CD4-positive, alpha-beta memory T cell (primary cell): ENCODE data around the gene APMAP. TPM values are rescaled to one million over a fixed set of nuclear protein-coding genes. Genes with fewer than 3 reads are reported as not detected.

Experiments used
- CTCF ChIA-PET: fragments of 350-600 bp; sonication (Branson Sonifier 250); formaldehyde crosslinking; loops from one replicate; lab custom pipeline; 2021; ENCODE audit warnings: inconsistent platforms; ENCODE audit not compliant: partially characterized antibody; lab: Charles Lee
- POLR2A ChIA-PET: fragments of 350-600 bp; sonication (Branson Sonifier 250); formaldehyde crosslinking; loops from one replicate; lab custom pipeline; 2021; ENCODE audit not compliant: partially characterized antibody; lab: Charles Lee
- DNase-seq, 5 donors: peaks; one replicate each; pipeline versions ENCODE4 v3.0.0 to v3.0.0-alpha.2; 2020 to 2022; ENCODE audit warnings: mixed read lengths in 1 of 5
- H3K27ac ChIP-seq: one replicate; pipeline ENCODE4 v1.7.0; 2013; ENCODE audit warnings: low read depth, low read length
- H3K27me3 ChIP-seq: 2 replicates; pipeline ENCODE4 v1.7.0; 2013; ENCODE audit warnings: mild to moderate bottlenecking, low read length, moderate library complexity; ENCODE audit not compliant: insufficient read depth
- H3K36me3 ChIP-seq: 2 replicates; pipeline ENCODE4 v1.7.0; 2013; ENCODE audit warnings: mild to moderate bottlenecking, low read length, moderate library complexity; ENCODE audit not compliant: insufficient read depth
- H3K4me1 ChIP-seq: 2 replicates; pipeline ENCODE4 v1.7.0; 2013; ENCODE audit warnings: mild to moderate bottlenecking, low read length, moderate library complexity; ENCODE audit not compliant: insufficient read depth
- H3K4me3 ChIP-seq, 2 donors: one replicate each; pipeline ENCODE4 v1.7.0; 2013; ENCODE audit warnings: low read length in 2 of 2, mild to moderate bottlenecking in 1 of 2
- H3K9me3 ChIP-seq, 2 donors: one replicate each; pipeline ENCODE4 v1.7.0; 2013; ENCODE audit warnings: low read length in 2 of 2, control low read depth in 1 of 2; ENCODE audit not compliant: control insufficient read depth in 1 of 2
- H3K27ac Mint-ChIP-seq, 7 donors: one replicate each; pipeline ENCODE4 v1.8.0; 2020 to 2021; ENCODE audit warnings: mixed read lengths in 7 of 7, mild to moderate bottlenecking in 6 of 7, inconsistent platforms in 3 of 7, moderate library complexity in 3 of 7
- H3K27me3 Mint-ChIP-seq, 2 donors: one replicate each; pipeline ENCODE4 v1.8.0; 2020 to 2021; ENCODE audit warnings: mixed read lengths in 2 of 2
- H3K36me3 Mint-ChIP-seq, 2 donors: one replicate each; pipeline ENCODE4 v1.8.0; 2020 to 2021; ENCODE audit warnings: mixed read lengths in 2 of 2, inconsistent platforms in 1 of 2, mild to moderate bottlenecking in 1 of 2
- H3K4me1 Mint-ChIP-seq, 4 donors: one replicate each; pipeline ENCODE4 v1.8.0; 2020 to 2021; ENCODE audit warnings: mixed read lengths in 4 of 4, mild to moderate bottlenecking in 1 of 4
- H3K4me3 Mint-ChIP-seq, 8 donors: one replicate each; pipeline ENCODE4 v1.8.0; 2020 to 2021; ENCODE audit warnings: mixed read lengths in 8 of 8, mild to moderate bottlenecking in 7 of 8, moderate library complexity in 6 of 8, inconsistent platforms in 3 of 8
- H3K9me3 Mint-ChIP-seq, 8 donors: one replicate each; pipeline ENCODE4 v1.8.0; 2020 to 2021; ENCODE audit warnings: mixed read lengths in 8 of 8, mild to moderate bottlenecking in 5 of 8, inconsistent platforms in 3 of 8, moderate library complexity in 1 of 8
- intact Hi-C: fragments of 100-400 bp; cut with micrococcal nuclease; formaldehyde crosslinking; loops from one replicate; pipeline ENCODE4 v1.15.1; 2023
- polyA plus RNA-seq, 2 donors: library from polyadenylated mRNA; unstranded; fragments of 300-500 nt; fragmentation: Illumina TruSeq; gene quantifications; one replicate each; pipeline ENCODE4 v1.2.3, GENCODE V29; 2021
- total RNA-seq, 2 experiments: library from RNA; stranded (reverse); gene quantifications; one replicate each; pipeline ENCODE4 v1.2.3, GENCODE V29; 2021

Gene APMAP
- total and polyA plus RNA-seq, 4 experiments from 2014 or later, result 48.4 to 130 (median 60.4) TPM

DNA sequence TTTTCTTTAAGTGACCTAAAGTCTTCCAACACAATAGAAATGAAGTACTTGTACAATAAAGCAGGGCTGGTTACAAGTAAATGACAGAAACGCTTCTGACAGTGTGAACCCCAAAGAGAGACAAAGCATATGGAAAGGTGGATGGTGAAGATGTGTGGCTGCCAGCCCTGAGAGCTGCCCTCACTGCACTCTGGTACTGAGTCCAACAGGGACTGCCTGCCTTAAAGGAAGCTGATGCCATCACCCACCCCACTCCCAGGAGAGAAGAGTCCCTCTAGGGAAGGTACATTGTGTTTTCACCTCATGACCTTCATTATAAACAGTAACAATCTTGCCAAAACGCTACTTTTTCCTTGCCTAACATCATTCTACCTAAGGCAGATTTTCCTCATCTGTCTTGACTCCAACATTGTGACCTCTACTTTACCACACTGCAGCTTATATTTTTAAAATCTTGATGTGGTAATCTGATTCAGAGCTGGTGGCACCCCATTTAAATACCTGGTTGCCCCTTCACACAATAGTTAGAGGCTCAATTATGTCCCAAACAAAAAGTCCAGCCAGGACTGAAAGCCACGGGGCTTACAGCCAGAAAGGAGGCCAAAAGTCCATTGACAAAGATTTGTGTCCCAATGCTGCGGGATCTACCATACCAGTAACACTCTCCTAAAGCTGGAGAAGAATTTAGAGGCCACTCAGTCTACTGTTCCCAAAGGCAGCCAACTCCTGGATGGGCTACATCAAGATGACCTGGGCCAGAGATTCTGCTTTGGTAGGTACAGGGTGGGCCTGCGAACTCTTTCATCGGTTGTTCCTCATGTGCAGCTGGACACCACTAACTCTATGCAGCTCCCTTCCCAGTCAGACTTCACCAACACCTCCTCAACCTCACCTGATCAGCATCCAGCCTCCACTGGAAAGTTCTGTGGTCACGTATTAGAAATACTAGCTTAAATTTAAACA, 4.4 kb downstream of the APMAP start:
- DNase-seq, result no peak
- Histone ChIP-seq H3K4me1 (peaks cover 50% of the 10 kb centered on the region), H3K27me3 (no peaks in the 10 kb centered on the region), H3K4me3 (no peak overlapping the region), H3K27ac (no peak overlapping the region), H3K9me3 (no peaks in the 10 kb centered on the region), H3K36me3 (peaks cover 6% of the 10 kb centered on the region)
- no peaks in the 10 kb centered on the region for H3K27me3 Mint-ChIP-seq
- ChIA-PET CTCF (interaction anchor here (0.9 to 1.1 kb wide), 2 partner anchors 68 to 410 kb away, joined by 3 read pairs; no protein-coding TSS in a partner anchor), POLR2A (interaction anchor here (1.5 kb wide), 1 partner anchor 70 kb away, joined by 6 read pairs; the partner anchor contains the start of gene ACSS1)
- H3K36me3 Mint-ChIP-seq, result peaks cover 21 to 24% of the 10 kb centered on the region in 2 donors
- peak overlapping the region in 3 of 7 donors; percentile 24 to 52 (median 35) for H3K27ac Mint-ChIP-seq
- peaks cover 55 to 97% (median 69%) of the 10 kb centered on the region in 4 donors for H3K4me1 Mint-ChIP-seq
- peaks cover 0 to 4% (median 0%) of the 10 kb centered on the region in 8 donors for H3K9me3 Mint-ChIP-seq
- H3K4me3 Mint-ChIP-seq, result peak overlapping the region in 1 of 8 donors; percentile 8
- intact Hi-C loops, result no loop called here

DNA sequence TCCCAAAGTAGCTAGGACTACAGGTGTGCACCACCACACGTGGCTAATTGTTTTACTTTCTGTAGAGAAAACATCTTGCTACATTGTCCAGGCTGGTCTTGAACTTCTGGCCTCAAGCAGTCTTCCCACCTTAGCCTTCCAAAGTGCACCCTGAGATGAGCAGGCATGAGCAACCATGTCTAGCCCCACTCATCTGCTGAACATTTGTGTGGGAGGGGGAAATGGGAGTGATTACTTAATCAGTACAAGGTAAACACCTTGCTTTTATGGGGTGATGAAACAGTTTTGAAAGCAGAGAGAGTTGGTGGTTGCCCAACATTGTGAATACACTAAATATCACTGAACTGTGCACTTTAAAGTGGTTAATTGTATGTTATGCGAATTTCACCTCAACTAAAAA, 5.3 kb downstream of the APMAP start:
- ChIA-PET CTCF (interaction anchor here (0.7 kb wide), 1 partner anchor 8 kb away, joined by 3 read pairs; no protein-coding TSS in a partner anchor), POLR2A (no interaction called here)
- no peaks in the 10 kb centered on the region for H3K9me3 ChIP-seq

DNA sequence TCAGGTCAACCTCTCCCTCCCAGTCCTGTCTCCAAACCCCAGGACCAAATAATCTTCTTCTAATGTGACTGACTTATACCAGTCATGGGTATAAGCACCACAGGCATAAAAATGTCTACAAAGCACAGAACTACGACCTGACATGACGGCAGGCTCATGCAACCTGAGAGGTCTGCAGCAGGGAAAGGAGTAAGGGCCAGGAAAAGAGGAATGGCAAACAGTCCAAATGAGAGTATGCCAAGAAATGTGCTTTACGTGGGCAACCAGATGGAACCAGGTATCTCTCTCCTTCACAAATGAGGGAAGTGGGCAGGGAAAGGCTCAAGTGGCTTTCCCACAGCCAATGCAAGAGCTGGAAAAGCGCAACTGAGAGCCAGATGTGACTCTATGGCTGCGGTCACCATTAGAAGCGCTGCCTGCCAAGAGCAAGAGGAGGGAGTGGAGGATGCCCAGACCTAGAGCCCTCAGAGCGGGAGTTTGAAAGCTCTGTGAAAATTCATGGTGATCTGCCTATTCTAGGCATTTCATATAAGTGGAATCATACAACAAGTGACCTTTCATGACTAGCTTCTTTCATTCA, 6.0 kb downstream of the APMAP start:
- Histone ChIP-seq H3K4me1 (peaks cover 44% of the 10 kb centered on the region), H3K27ac (no peak overlapping the region), H3K27me3 (no peaks in the 10 kb centered on the region), H3K9me3 (no peaks in the 10 kb centered on the region), H3K36me3 (peaks cover 15% of the 10 kb centered on the region), H3K4me3 (no peak overlapping the region)
- ChIA-PET CTCF (interaction anchor here (0.7 to 1.3 kb wide), 2 partner anchors 7 to 9 kb away, joined by 3 read pairs; no protein-coding TSS in a partner anchor), POLR2A (interaction anchor here (1.4 kb wide), 1 partner anchor 104 kb away, joined by 3 read pairs; no protein-coding TSS in a partner anchor)
- Mint-ChIP-seq H3K27me3 (no peaks in the 10 kb centered on the region), H3K4me1 (peaks cover 52 to 91% (median 71%) of the 10 kb centered on the region in 4 donors), H3K27ac (peak overlapping the region in 3 of 7 donors; percentile 6 to 77 (median 74)), H3K36me3 (peaks cover 29 to 33% of the 10 kb centered on the region in 2 donors), H3K4me3 (peak overlapping the region in 1 of 8 donors; percentile 22), H3K9me3 (peaks cover 0 to 1% (median 0%) of the 10 kb centered on the region in 8 donors)
- intact Hi-C loops, result no loop called here
- no peak for DNase-seq

More for the DNA sequence above, 5.3 kb downstream of the APMAP start:
- H3K36me3 Mint-ChIP-seq, result peaks cover 28 to 29% of the 10 kb centered on the region in 2 donors
- DNase-seq, result no peak
- H3K4me3 Mint-ChIP-seq, result no peak overlapping the region
- no peaks in the 10 kb centered on the region for H3K27me3 ChIP-seq
- intact Hi-C loops, result no loop called here
- H3K9me3 Mint-ChIP-seq, result peaks cover 0 to 1% (median 0%) of the 10 kb centered on the region in 8 donors
- no peak overlapping the region for H3K27ac ChIP-seq
- peaks cover 56 to 96% (median 72%) of the 10 kb centered on the region in 4 donors for H3K4me1 Mint-ChIP-seq
- H3K36me3 ChIP-seq, result peaks cover 15% of the 10 kb centered on the region
- H3K27me3 Mint-ChIP-seq, result no peaks in the 10 kb centered on the region
- no peak overlapping the region for H3K4me3 ChIP-seq
- peak overlapping the region in 3 of 7 donors; percentile 3 to 74 (median 11) for H3K27ac Mint-ChIP-seq
- H3K4me1 ChIP-seq, result peaks cover 47% of the 10 kb centered on the region

DNA sequence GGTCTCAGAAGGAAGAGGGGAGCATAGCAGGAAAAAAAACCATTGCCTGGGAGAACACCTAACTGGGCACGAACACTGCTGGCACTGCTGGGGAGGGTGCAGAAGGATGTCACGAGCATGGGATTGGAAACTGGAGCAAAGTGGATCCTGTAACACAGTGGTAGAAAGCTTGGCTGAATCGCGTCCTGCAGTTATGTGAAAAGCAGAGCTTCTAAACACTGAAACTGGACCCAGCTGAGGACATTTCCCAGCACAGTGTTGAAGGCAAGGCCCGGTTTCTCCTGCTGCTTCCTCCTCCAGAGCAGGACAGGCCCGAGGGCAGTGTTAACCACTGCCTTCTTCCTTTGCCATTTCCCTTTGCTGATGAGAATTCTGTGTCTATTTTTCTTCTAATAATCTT, 6.7 kb downstream of the APMAP start:
- Mint-ChIP-seq H3K27ac (peak overlapping the region in 4 of 7 donors; percentile 3 to 79 (median 73)), H3K9me3 (peaks cover 0 to 1% (median 0%) of the 10 kb centered on the region in 8 donors), H3K4me3 (peak overlapping the region in 2 of 8 donors; percentile 2 to 3), H3K4me1 (peaks cover 45 to 90% (median 66%) of the 10 kb centered on the region in 4 donors), H3K27me3 (no peaks in the 10 kb centered on the region), H3K36me3 (peaks cover 36 to 41% of the 10 kb centered on the region in 2 donors)
- intact Hi-C loops, result no loop called here
- no peak overlapping the region for H3K27ac ChIP-seq
- H3K9me3 ChIP-seq, result no peaks in the 10 kb centered on the region
- H3K4me1 ChIP-seq, result peaks cover 37% of the 10 kb centered on the region
- H3K27me3 ChIP-seq, result no peaks in the 10 kb centered on the region
- H3K4me3 ChIP-seq, result no peak overlapping the region
- POLR2A ChIA-PET, result interaction anchor here (1.4 kb wide), 1 partner anchor 105 kb away, joined by 3 read pairs; no protein-coding TSS in a partner anchor
- no peak for DNase-seq
- peaks cover 20% of the 10 kb centered on the region for H3K36me3 ChIP-seq
- CTCF ChIA-PET, result interaction anchor here (1.3 kb wide), 1 partner anchor 8 kb away, joined by 3 read pairs; no protein-coding TSS in a partner anchor

DNA sequence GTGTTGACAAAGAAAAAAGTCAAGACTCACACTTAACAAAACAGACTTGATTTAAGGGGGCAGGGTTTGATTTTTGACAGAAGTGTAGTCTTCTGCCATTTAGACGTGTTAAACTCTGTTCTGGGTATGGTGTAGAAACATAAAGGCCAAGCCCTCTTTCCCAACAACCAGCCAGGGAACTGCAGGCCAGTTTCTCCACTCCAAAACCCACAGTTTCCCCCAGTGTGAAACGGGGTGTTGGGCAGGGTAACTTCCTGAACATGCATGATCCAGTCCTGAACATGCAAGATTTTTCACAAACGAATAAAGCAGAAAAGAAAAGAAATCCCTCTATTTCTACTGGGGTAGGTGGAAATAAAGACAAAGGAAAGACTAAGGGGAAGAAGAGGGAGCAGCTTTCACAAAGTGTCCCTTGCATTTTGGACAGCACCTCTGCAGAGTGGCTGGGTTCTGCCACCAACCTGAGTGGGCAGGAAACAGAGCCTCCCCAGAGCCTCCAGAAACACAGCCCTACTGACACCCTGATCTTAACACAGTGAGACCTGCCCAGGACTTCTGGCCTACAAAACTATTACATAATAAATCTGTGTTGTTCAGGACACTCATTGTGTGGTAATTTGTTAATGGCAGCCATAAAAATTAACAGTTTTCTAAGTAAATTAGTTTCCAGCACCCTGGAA, 7.5 kb downstream of the APMAP start:
- POLR2A ChIA-PET, result no interaction called here
- Histone ChIP-seq H3K36me3 (peaks cover 26% of the 10 kb centered on the region), H3K27ac (no peak overlapping the region), H3K4me1 (peaks cover 30% of the 10 kb centered on the region), H3K27me3 (no peaks in the 10 kb centered on the region), H3K9me3 (no peaks in the 10 kb centered on the region), H3K4me3 (no peak overlapping the region)
- H3K27me3 Mint-ChIP-seq, result no peaks in the 10 kb centered on the region
- peaks cover 39 to 87% (median 62%) of the 10 kb centered on the region in 4 donors for H3K4me1 Mint-ChIP-seq
- H3K36me3 Mint-ChIP-seq, result peaks cover 38 to 48% of the 10 kb centered on the region in 2 donors
- CTCF ChIA-PET, result interaction anchor here (1.3 to 1.5 kb wide), 2 partner anchors 9 to 79 kb away, joined by 3 to 4 read pairs; no protein-coding TSS in a partner anchor
- H3K27ac Mint-ChIP-seq, result peak overlapping the region in 6 of 7 donors; percentile 5 to 79 (median 58)
- DNase-seq, result no peak
- H3K9me3 Mint-ChIP-seq, result peaks cover 0 to 1% (median 0%) of the 10 kb centered on the region in 8 donors
- peak overlapping the region in 2 of 8 donors; percentile 10 to 32 for H3K4me3 Mint-ChIP-seq
- intact Hi-C loops, result no loop called here

DNA sequence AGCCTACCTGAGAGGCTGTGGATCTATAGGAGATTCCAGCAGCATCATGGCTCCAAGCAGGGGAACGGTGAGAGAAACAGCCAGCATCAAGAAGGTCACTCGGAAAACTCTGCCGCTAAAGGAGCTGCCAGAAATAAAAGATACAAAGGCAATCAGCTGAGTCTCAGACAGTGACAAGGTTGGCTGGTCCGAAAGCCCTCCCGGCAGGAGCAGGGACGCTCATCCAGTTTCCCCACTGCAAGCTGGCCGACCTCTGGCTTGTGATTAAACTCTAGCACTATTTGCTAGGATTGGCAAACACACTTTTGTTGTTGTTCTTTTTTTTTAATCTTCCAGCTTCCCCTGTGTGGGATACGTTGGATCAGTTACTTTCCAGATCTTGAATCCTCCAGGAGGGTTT, 8.7 kb downstream of the APMAP start:
- intact Hi-C loops, result no loop called here
- Mint-ChIP-seq H3K36me3 (peaks cover 50 to 55% of the 10 kb centered on the region in 2 donors), H3K27ac (peak overlapping the region in 1 of 7 donors; percentile 46), H3K4me3 (no peak overlapping the region), H3K4me1 (peaks cover 34 to 87% (median 63%) of the 10 kb centered on the region in 4 donors), H3K9me3 (peaks cover 0 to 5% (median under 1%) of the 10 kb centered on the region in 8 donors), H3K27me3 (no peaks in the 10 kb centered on the region)
- ChIA-PET POLR2A (interaction anchor here (1.3 kb wide), 1 partner anchor 9 kb away, joined by 3 read pairs; no protein-coding TSS in a partner anchor), CTCF (interaction anchor here (1.0 to 1.5 kb wide), 4 partner anchors 10 to 106 kb away, joined by 3 to 4 read pairs (median 3); no protein-coding TSS in a partner anchor)
- no peaks in the 10 kb centered on the region for H3K27me3 ChIP-seq
- H3K9me3 ChIP-seq, result no peaks in the 10 kb centered on the region
- peaks cover 22% of the 10 kb centered on the region for H3K4me1 ChIP-seq
- DNase-seq, result no peak
- no peak overlapping the region for H3K4me3 ChIP-seq
- no peak overlapping the region for H3K27ac ChIP-seq
- H3K36me3 ChIP-seq, result peaks cover 26% of the 10 kb centered on the region
